ENCODE measurements around the gene PKHD1.
"Not testable (repeated sequence)": the region's sequence is repeated elsewhere in the genome, so short reads cannot be mapped to it uniquely, and the experiment has no call there.

PKHD1 gene

DNA sequence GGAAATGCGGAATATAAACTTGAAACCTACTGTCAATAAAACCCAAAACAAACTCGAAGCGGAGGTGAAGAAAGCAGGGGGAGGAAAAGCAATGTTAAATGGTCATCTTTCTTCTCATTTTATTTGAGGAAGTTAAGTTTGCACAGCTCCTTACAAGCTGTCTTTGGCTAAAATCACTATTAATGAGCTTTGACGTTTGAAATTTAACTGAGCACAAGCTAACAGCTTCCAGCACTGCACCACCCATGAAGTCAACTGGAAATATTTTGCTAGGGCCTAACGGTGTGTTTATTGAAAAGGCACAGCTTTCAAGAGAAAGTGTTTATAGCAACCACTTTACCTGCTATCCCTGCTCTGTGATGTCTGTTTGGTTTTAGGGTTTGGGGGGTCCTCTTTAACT, 103.8 kb downstream of the PKHD1 start:
- no peak for DNase-seq

DNA sequence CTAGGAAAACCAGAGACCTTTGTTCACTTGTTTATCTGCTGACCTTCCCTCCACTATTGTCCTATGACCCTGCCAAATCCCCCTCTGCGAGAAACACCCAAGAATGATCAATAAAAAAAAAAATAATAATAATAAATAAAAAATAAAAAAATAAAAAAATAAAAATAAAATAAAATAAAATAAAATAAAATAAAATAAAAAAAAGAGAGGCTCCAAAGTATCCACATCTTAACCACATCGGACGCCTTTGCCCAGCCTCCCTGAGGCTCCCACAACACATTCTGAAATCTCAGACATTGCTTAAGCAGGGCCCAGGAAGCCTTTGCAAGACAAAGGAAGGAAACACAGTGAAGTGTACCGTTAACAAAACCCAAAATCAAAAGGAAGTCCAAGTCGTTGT, 104.7 kb downstream of the PKHD1 start:
- not testable (repeated sequence) for DNase-seq

DNA sequence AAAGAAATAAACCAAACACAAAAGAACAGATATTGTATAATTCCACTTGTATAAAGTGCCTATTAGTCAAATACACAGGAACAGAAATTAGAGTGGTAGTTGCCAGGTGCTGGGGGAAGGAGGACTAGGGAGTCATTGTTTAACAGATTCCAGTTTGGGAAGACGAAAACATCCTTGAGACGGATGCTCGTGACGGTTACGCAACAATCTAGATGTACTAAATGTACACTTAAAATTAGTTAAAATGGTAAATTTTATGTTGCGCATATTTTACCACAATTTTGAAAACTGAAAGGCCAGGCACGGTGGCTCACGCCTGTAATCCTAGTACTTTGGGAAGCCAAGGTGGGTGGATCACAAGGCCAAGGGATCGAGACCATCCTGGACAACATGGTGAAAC, 111.0 kb downstream of the PKHD1 start:
- no peak for DNase-seq

DNA sequence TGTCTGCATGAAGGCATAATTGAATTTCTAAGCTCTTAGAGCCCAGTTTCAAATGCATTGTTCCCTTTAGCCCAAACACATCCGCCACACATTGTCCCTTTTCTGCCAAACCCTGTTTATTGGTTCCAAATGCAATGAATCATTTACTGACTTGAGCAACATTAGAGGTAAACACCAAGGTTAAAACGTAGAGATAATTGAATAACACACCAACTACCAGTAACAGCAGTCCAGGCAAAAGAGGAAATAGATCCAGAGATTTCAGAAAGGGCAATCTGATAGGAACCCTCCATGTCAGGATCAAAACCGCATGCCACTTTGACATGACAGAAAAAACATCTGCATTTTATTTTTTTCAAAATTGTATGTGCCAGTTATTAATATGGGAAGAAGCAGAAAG, 114.8 kb downstream of the PKHD1 start:
- DNase-seq: no peak

DNA sequence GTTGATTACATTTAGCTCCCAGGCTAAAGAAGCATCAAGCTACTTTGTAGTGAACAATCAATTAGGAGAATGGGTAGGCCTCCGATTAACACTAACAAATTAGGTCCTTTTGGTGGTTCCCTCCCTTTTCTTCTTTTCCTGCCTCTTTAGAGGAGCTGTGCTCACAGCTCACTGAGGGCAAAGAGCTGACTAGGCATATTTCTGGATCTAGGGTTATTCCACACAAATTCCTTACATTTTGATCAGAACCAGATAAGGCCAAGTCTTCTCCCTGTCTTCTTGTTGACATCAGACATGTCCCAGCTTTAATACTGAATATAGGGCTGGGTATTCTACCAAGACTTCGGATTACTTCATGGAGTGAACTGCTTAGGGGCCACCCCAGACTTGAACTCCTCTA, 119.1 kb downstream of the PKHD1 start:
- DNase-seq: no peak

DNA sequence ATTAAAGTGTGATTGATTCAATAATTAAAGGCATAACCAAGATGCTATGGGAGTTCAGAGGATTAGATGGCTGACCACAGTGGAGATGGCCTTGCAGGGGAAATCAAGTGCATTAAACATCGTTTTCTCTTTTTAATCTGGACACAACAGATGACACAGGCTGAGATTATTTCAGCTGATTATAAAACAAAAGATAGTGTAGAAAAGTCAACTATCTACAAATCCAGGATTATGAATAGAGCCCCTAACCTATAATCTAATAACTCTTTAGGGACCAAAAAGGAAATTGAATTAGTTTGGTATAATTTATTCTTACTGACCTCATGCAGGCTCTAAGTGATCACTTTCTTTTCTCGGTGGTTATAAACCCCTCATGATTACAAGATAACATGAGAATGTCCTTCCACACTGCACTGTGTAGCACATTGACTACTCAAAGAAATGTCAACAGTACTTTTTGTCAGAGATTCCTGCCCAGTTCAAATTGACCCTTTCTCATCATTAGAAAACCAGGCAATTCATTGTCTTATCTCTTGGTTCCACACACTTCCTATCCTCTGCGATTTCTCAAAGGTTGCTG, 122.1 kb downstream of the PKHD1 start:
- no peak for DNase-seq

DNA sequence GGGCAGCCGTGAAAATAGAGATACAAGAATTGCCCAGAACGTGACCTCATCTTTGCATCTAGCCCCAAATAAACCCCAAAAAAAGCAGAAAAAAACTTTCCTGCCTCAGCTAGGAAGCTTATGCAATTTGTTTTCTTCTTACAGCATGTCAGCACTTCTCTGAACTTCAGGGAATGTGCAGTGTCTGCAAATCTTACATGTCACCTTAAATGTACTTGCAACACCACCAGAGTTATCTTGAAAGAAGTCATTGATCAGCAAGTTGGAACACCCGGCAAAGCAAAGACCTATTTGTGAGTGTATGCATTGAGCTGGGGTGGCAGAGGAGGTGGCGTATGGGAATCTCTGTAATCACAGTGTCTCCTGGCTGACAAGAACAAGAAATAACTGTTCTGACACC, 123.4 kb downstream of the PKHD1 start:
- DNase-seq: no peak

DNA sequence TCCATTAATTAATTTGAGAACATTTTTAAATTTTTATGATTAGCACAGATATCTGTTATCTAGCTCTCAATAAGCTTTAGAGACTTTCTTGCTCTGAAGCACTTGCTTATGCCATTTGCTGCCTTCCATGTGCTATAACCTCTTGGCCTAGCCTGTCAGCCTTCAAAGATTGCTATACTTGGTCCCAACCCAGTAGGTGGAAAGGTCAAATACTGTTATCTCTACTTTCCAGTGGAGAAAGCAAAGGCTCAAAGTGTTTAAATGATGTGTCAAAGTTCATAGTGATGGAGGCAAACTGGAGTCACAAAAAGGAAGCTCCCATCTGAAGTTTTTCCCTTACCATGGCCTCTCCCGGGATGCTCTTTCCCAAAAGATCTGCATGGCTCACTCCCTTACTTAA, 125.1 kb downstream of the PKHD1 start:
- DNase-seq: no peak

DNA sequence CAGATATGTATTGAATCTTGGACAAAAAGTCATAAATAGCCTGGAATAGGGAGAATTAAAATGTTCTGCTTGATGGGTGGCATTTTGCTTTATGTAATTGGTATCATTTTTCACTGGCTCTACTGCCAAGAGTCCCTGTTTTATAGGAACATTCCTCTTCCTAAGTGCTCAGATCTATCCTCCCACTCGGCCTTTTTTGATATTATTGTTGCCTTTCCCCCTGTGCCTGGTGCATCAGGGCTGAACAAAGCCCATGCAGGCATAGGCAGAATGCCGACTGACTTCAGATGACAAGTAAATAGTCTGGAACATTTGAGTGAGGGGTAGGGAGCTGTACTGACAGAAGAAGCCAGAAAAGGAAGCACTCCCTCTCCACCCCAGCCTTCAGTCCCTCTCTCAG, 127.0 kb downstream of the PKHD1 start:
- DNase-seq: no peak

DNA sequence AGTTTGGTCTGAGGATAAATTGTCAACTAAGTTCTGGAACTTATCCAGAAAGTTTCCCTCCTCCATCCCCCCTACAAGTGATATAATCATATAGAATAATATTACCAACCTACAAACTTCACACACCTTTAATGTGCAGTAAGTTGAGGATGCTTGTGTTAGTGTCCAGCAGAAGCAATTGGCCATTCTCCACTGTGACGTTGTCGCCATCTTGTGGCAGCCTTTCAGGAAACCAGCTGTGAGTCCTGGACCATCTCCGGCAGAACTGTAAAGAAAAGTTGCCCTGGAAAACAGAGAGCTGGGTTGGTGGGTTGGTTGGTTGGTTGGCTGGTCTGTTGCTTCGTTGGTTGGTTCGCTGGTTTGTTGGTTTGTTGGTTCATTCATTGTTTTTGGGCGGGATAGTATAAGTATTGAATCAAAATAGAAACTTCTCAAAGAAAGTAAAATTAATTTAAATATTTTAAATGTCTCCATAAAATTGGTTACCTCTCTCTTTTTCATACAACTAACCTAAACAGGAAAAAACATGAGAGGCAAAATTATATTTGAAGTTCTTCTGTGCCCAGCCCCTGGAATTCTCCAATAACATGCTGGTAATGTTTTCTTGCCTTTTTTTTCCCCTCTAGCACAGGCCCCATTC, 127.5 kb downstream of the PKHD1 start:
- DNase-seq: peak; percentile 27 to 83

DNA sequence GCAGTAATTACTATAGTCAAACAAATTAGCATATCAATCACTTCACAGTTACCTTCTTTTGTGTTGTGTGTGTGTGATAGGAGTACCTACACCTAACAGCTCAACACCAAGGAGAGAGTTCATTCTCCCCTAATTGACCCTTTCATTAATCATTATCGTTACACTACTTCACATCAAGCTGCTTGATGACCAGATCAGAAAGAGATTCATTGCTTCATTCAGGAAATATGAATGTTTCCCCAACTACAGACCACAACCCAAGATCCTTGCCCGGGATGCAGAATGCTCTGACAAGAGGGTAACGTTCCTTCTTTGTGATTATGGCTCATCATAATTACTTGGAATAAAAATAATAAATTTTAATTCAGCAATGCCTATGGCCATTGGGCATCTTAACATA, 132.7 kb downstream of the PKHD1 start:
- DNase-seq: no peak

DNA sequence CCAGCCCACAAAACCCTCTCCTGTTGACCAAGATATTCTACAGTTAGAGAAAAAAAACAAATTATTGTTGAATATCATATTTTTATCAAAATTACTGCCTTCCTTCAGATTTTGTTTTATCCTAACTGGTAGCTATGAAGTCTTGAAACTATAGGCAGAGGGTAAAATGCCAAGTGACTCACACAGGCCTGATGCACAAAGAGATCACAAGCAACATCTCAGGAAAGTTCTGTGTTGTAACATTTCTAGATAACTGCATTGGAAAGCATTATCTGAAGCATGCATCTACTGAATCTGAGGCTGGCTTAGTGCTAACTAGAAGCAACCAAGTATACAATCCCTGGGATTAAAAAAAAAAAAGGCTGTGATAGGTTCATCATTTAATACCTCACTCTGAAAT, 134.2 kb downstream of the PKHD1 start:
- DNase-seq: no peak

DNA sequence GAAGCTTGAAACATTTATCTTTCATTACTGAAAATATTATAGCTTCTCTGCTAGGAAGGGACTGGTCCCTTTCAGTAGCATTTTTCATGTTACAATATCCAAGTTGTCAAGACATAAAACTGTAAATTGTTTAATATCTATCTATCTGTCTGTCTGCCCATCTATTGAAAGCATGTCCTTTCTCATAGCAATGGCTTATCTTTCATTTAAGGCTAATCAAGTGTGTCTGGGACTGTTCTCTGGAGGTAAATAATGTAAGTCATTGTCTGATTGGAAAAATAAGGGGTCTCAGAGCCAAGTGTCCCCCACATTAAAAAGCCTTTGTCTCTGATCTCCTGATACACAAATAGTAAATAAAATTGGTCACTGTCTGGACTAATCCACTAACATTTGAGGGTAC, 135.5 kb downstream of the PKHD1 start:
- DNase-seq: no peak

DNA sequence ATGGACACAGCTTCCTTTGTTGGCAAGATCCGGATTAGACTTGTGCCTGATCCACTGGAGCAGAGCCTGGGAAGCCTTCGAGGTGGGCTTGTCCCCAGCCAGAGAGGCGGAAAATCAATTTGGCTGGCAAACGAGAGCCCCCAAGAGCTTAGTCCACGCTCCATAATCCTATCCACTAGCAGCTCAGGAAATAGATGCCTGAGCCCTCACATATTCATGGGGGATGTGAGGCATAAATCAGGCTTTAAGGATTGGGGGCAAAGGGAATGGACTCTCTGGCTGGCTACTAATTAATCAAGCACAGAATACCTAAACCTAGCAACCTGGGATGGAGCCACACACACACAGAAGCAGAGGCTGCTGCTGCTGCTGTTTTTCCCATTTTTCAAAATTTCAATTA, 137.9 kb downstream of the PKHD1 start:
- DNase-seq: no peak

DNA sequence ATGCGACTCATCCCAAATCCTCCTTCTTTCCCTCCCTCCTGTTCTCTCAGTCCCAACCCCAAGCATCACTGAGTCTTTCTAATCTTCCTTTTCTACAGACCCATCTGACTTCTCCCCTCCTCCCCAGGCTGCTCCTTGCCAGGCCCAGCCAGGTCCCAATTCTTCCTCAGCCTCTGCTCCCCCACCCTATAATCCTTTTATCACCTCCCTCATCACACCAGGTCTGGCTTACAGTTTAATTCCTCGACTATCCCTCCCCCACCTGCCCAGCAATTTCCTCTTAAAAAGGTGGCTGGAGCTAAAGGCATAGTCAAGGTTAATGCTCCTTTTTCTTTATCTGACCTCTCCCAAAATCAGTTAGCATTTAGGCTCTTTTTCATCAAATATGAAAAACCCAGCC, 147.7 kb downstream of the PKHD1 start:
- DNase-seq: not testable (repeated sequence)

DNA sequence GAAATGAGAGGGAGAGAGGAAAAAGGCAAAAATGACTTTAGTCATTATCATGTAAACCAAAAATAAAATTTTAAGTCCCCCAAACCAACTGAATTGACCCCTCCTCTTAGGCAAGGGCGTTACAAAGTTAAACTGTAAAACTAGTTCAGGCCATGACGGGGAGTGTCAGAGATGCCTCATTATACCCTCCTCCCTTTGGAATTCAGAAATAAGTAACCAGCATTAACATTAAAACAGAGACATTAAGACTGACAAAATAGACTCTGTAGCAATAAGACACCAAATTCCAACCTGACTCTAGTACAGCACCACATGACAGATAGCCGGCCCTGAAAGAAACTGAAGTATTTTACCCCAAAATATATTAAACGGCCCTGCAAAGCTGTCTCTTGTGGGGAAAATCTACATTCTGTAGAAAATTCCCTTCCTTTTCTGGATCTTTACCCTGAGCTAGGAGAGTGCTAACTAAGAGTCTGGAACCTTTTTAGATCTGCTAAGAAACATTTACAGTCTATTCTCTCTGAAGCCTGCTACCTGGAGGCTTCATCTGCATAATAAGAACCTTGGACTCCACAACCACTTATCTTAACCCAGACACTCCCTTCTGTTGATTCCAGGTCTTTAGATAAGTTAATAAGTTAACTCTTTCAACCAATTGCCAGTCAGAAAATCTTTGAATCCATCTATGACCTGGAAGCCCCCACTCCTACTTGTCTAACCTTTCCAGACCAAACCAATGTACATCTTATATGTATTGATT, 150.7 kb downstream of the PKHD1 start:
- no peak for DNase-seq

DNA sequence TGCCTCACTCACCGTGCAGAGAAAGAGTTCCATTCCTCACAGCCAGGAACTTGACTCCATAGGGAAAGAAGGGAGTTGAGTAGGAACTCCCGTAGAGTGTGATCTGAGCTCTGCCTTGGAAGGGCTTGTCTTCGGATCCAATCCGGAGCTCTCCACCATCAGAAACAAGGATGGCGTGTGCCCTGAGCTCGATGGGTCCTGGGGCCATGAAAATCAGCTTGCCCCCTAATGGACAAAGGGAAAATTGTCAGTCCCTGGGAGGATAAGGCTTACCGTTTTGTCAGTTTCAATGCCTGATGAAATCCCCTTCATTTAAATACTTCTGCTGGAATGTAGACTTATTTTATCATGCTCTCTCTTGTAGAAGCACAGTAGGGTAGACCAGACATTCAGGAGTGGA, 153.3 kb downstream of the PKHD1 start:
- peak in 1 of 2 experiments; percentile 25 for DNase-seq

DNA sequence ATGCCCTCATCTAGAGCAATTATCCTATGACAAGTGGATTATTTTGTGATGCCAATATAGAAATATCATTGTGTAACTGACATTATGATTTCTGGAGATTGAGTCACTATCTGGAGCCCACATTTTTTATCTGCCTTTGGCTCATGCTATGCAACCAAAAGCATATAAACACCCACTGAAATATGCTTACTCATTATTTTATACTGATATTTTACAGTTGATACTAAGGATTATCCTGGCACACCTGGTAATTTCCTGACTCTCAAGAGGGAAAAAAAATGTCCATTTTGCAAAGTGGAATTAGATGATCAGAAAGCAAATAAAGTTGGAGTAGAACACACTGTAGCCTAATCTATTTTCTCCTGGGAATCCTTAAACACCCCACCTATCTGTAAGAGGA, 154.5 kb downstream of the PKHD1 start:
- DNase-seq: no peak

DNA sequence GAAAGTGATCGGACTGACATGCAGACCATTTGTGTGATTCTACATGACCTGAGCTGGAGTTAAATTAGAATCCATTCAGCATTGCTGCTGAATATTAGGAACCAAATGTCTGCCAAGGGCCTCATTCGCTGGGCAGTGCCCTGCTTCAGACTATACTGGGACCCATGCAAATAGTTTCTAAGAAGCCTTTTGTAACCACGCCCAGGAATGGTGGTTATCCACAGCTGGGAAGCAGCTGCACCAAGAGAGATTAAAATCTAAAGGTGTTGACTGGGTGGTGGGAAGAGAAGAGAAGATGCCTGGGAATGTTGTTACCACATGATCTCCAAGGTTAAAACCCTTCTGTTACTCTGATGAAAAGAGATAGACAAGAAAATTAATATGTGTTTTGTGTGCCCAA, 156.8 kb downstream of the PKHD1 start:
- DNase-seq: peak in 1 of 2 experiments; percentile 3

DNA sequence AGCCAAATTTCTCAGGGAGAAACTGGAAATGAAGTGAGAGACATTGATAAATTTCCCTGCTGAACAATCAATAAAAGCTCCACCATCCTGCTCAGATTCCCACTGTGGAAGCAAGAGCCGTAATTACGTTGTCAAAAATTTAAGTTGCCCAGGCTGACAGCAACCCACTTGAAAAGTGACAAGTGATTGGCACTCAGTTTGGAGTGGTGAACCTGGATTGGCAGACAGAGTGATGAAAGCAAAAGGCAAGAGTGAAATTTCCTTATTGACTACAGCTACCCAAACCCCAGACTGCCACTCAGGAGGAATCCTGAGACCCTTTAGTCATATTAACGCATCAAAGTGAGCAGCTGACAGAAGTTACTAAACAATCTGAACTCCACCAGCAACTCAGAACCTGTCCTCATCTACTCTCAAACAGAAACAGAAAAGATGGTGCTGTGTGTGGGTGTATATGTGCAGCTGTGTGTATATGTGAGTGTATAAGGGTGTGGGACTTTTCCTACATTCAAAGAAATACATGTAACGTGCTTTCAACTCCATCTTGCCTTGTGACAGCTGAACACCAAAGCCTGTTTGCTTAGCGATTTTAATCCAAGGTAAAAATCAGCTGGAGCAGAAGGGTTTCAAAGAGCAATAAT, 157.4 kb downstream of the PKHD1 start:
- DNase-seq: no peak

DNA sequence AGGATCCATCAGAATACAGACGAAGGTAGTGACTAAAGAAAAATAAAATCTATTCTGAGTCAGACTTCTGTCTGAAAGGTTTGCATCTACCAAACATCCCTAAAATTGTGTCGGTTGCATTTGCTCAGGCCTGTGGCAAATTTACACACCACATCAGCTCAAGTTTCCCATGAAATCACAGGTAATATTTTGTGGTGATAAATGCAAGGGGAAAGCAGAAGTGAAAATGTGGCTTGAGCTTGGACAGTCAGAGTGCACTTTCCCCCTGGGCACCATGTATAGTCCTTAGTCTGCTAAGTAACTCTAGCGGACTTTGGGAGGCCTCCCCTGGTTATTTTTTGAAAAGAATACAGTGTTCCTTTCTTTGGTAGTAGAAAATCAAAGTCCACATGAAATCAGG, 159.1 kb downstream of the PKHD1 start:
- DNase-seq: no peak

DNA sequence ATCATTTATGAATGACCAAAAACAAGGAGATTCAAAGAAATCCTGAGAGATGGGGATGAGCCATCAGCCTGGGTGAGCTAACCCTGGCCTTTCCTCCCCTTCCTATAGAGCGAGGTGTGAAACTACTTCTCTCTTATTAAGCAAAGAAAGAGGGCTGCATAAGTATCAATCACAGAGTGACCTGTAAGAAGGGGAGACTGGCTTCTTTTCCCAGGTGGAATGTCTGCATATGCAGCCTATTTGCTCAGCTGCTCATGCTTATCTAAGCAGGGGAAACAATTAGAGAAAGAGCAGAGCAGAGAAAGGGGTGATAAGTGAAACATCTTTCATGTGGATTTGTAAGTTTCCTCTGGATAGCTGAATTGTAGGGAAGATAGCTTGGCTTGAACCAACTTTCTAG, 160.0 kb downstream of the PKHD1 start:
- peak in 1 of 2 experiments; percentile 2 for DNase-seq

DNA sequence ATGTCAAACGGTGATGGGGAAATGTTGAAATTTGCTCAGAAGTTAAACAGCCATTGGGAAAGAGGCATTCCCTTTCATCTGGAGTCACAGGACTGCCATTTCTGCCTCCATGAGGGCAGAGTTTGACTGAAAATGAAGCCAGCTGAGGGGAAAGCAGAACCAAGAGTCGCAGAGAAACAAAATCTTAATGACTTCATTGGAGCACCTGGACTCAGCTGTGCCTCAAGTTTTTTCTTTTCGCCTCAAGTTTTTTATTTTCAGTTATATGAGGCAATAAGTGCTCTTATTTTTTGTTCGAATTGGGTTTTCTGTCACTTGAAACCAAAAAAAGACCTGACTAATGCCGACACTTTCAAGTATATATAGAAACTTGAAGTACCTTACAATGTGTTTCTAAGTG, 161.3 kb downstream of the PKHD1 start:
- no peak for DNase-seq

DNA sequence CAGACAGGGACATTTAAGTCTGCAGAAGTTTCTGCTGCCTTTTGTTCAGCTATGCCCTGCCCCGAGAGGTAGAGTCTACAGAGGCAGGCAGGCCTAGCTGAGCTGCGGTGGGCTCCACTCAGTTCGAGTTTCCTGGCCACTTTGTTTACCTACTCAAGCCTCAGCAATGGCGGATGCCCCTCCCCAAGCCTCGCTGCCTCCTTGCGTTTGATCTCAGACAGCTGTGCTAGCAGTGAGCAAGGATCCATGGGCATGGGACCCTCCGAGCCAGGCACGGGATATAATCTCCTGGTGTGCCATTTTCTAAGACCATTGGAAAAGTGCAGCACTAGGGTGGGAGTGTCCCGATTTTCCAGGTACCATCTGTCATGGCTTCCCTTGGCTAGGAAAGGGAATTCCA, 164.9 kb downstream of the PKHD1 start:
- DNase-seq: not testable (repeated sequence)
